HG03575 (cell line): Measurements from ENCODE around the gene KLK8.
"Not testable (repeated sequence)": the region's sequence is repeated elsewhere in the genome, so short reads cannot be mapped to it uniquely, and the experiment has no call there.

Experiments
- ATAC-seq: cut with Tn5 transposase; IDR thresholded peaks from one replicate; pipeline ENCODE4 v1.9.1; 2021; ENCODE audit not compliant: unreplicated experiment, insufficient number of reproducible peaks, low FRiP score; ENCODE audit errors: extremely low read depth

KLK8 gene

DNA sequence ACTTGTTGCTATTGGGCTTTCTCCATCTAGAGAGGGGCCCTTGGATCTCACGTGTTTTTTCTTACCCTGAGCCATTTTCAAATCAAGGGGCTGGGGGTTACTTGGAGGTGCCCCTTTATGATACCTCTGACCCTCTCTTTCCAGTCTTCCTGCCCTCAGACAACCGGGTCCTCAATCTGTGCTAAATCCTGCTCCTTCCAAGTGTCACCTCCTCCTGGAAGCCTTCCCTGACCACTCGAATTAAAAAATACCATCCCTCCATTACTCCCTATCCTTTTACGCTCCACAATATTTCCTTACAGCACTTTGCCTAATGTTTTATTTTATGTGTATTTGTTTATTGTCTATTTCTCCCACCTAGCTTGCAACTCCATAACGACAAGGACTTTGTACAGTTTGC is 3.3 kb downstream of the KLK8 start:
- no peak for ATAC-seq

DNA sequence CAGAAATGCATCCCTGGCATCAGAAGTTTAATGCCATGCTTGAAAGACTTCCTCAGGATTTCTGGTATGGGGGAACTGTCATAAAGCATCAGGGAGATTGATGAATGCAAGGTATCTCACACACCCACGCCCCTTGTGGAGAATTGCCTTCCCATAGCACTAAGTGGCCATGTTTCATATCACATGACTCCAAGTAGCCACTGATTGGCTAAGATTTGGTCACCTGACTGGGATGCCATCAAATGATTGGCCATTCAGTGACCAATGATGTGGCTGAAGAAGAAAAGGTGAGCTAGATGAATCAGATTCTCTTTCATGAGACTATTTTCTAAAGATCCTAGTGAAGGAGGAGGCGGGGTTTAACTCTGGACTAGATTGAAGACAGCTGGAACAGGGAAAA is 7.3 kb downstream of the KLK8 start:
- no peak for ATAC-seq

DNA sequence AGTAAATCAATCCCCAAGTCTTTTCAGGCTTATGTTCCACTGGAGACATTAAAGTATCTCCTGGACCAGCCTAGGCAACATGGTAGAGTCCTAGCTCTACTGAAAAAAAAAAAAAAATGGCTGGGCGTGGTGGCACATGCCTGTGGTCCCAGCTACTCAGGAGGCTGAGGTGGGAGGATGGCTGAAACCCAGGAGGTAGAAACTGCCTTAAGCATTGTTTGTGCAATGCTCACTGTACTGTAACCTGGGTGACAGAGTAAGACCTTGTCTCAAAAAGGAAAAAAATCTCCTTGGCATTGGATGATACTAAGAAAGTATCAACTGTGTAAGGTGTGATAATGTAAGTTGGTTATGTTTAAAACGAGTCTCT is 8.8 kb downstream of the KLK8 start:
- ATAC-seq = no peak

DNA sequence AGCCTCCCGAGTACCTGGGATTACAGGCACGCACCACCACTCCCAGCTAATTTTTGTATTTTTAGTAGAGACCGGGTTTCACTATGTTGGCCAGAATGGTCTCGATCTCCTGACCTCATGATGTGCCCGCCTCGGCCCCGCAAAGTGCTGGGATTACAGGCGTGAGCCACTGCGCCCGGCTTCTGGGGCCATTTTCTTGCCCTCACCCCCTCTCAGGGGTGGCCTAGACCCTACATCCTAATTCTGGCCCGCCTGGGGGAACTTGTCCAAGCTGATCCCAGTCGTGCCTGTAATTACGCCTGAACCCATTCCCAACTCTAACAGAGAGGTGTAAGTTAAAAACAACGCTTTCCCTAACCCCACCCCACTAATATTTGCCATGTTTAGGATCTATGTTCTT is 17.0 kb downstream of the KLK8 start:
- not testable (repeated sequence) for ATAC-seq

DNA sequence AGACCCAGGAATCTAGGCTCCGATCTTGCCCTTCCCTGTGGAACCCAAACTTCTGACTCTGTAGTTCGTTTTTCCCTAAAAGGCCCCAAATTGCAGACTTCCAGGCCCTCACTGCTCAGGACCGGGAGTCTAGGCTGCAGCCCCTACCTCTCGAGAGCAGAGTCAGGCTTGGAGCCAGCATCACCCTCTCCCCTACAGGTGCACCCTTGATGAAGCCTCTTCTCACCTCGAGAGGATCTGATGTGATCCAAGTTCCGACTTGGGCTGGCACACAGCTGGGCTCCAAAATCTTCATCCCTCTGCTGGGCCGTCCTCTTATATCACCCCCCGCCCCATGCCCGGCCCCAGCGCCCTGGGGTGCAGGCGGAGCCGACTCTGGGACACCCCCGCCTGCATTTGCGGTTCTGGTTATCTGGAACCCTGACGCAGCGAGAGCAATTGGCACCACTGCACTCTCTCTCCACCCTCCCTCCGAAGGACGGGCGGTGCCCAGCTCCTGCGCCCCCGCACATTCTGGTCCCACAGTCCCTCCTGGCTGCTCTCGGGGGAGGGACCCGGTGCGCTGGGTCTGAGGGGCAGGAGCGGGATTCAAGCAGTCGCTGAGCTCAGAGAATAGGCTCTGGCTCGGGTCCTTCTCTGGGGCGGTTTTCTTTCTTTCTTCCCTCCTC is 17.6 kb downstream of the KLK8 start, which contains the start of gene KLK7:
KLK7 (minus strand) TSS at position 293 of the 668 bp plus-strand sequence. CDS start 1,518 bp downstream, outside the sequence.
- no peak for ATAC-seq

DNA sequence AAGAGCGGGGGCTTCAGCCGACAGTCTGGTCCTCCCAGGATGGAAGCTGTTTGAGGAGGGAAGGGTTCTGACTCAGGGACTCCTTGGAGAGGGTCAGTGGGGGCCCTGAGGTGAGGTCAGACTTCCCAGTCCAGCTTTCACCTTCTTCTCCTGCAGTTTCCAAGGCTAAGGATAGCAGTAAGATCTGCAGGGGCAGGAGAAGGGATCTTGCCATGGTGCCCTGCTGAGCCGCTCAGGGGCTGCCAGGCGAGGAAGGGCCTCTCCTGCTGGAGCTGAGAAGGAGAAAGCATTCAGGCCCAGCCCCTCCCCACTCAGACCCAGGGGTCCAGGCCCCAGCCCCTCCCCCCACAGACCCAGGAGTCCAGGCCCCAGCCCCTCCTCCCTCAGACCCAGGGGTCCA is 19.2 kb downstream of the KLK8 start:
- no peak for ATAC-seq

DNA sequence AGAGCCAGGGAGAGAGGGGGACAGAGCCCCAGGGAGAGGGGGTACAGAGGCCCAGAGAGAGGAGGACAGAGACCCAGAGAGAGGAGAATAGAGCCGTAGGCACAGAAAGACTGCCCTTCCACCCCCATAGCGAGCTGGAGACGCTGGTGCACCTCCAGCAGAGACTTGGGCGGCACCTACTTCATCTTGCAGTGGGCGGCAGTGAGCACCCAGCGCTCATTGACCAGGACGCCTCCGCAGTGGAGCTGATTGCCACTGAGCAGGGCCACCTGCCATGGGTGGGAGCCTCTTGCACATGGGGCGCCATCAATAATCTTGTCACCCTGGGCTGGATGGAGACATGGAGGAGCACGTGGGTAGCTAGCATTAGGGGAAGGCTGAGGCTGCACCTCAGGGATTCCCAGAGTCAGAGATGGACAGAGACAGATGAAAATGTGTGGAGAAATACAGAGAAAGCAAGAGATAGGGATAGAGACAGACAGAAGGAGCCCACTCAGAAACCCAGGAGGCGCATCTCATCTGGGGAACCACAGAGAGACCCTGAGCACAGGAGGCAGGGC is 19.7 kb downstream of the KLK8 start:
- no peak for ATAC-seq

DNA sequence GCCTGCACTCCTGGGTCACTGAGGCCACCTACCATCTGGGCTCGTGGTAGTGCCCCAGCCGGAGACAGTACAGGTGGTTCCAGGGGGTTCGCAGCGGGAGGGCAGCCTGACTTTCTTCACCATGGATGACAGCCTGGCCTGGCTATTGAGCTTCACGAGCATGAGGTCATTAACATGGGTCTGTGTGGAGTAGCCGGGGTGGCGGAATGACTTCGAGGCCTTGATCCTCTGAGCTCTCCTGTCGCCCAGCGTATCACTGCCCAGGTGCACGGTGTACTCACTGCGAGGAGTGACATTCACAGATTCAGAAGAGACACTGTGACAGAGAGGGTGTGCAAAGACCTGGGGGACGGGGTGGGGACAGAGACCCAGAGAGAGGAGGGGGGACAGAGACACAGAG is 21.2 kb downstream of the KLK8 start:
- ATAC-seq = no peak

DNA sequence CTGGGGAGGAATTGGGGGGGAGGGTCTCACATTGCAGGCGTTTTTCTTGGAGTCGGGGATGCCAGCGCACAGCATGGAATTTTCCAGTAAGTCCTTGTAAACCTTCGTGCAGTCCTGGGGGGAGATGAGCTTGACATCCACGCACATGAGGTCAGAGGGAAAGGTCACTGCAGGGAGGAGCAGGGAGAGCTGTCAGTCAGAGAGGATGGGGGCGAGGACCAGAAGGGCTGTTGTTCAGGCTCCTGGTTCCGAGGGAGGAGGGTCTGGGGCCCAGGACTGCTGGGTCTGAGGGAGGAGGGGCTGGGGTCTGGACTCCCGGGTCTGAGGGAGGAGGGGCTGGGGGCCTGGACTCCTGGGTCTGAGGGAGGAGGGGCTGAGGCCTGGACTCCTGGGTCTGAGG is 21.6 kb downstream of the KLK8 start:
- ATAC-seq = no peak

DNA sequence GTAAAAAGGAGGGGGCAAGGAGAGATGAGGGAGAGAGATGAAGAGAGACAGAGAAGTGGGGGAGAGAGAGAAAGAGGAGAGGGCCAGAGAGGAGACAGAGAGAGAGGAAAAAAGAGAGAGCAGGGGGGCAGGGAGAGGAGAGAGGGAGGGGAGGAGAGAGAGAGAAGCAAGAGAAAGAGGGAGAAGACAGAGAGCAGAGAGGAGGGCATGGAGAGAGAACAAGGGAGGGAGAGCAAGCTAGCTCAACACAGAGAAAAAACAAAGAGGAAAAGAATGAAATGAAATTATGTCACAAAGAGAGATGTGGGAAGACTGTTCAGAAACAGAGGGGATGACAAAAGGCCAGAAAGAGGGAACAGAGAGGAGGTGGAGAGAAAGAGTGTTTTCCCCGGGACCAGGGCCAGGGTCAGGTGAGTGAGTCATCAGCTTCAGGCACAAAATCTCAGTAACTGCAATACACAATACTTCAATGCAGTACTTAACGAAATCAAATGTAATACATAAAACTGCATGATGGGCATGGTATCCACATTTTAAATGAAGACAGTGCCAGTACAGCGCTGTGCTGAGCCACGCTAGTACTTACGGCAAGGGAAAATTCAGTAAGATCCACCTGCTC is 22.5 kb downstream of the KLK8 start:
- no peak for ATAC-seq

DNA sequence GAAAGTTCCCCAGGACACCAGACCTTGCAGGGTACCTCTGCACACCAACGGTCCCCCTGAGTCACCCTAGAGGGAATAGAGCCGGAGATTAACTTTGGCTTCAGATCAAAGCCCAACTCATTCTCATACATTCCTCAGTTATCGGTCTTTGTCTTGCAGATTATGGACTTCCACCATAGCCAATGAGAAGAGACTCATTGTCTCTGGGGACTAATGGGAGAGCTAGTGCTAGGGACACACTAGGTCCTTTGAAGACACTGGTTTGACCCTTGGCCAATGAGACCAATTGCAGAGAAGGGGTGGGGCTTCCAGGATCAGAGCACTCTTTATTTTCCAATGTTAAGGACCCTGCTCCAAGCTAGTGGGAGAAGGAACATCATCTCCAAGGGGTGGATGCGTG is 23.8 kb downstream of the KLK8 start:
- ATAC-seq = no peak

DNA sequence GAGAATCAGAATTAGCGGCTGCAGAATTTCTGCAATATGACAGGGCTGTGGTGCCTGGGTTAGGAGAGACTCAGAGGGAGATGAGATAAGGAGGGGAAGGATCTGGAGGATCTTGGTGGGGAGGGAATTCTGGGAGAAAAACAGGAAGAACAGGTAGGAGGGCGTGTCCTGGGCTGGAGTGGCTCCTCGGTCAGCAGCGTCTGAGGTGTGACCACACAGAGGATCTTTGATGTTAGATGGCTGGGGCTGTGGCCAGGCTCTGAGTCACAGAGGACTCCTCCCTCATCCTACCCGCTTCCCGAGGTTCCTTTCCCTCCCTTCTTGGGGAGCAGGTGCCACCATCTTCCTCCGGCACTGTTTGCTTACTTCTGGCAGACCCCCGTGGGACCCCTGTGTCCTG is 25.6 kb downstream of the KLK8 start:
- no peak for ATAC-seq

DNA sequence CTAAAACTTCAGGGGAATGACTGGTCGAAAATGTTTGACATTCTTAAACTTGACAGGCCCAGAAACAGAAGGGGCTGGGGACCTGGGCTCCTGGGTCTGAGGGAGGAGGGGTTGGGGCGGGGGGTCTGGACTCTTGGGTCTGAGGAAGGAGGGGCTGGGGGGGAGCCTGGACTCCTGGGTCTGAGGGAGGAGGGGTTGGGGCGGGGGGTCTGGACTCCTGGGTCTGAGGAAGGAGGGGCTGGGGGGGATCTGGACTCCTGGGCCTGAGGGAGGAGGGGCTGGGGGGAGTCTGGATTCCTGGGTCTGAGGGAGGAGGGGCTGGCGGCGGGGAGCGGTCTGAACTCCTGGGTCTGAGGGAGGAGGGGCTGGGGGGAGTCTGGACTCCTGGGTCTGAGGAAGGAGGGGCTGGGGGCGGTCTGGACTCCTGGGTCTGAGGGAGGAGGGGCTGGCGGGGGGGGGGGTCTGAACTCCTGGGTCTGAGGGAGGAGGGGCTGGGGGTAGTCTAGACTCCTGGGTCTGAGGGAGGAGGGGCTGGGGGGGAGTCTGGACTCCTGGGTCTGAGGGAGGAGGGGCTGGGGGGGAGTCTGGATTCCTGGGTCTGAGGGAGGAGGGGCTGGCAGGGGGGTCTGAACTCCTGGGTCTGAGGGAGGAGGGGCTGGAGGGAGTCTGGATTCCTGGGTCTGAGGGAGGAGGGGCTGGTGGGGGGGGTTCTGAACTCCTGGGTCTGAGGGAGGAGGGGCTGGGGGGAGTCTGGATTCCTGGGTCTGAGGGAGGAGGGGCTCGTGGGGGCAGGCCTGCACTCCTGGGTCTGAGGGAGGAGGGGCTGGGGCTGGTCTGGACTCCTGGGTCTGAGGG is 26.5 kb downstream of the KLK8 start:
- ATAC-seq = no peak

DNA sequence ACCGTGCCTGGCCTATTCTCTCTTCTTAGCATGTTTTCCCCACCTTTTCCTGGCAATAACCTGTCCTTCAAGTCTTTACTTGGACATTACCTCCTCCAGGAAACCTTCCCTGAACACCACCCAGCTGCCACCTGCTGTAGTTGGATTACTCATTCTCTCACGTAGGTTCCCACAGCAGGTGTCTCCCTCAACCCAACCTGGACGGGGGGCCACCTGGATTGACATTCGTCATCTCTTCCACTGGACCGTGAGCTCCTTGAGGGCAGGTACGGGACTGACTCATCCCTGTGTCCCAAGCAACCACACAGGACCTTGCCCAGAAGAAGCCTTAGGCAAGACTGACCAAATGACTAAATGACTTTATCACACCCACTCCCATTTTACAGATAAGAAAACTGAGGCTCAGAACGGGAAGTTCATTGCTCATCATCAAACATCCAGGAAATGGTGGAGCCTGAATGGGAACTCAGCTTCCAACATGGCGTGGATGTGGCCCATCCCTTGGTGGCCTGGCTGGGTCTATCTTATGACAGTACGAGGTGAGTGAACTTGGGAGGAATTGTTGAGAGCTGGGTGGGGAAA is 28.5 kb downstream of the KLK8 start:
- no peak for ATAC-seq

DNA sequence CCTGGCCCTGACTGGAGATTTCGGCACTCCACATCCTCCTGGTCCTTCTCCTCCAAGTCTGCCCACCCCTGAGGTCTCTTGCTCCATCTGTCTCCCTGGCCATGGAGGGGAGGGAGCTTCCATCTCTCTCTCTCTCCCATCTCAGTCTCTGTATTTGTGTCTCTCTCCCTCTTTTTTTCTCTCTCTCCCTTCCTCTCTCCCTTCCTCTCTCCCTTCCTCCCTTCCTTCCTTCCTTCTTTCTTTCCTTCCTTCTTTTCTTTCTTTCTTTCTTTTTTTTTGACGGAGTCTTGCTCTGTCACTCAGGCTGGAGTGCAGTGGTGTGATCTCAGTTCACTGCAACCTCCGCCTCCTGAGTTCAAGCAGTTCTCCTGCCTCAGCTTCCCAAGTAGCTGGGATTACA is 31.6 kb downstream of the KLK8 start:
- not testable (repeated sequence) for ATAC-seq

DNA sequence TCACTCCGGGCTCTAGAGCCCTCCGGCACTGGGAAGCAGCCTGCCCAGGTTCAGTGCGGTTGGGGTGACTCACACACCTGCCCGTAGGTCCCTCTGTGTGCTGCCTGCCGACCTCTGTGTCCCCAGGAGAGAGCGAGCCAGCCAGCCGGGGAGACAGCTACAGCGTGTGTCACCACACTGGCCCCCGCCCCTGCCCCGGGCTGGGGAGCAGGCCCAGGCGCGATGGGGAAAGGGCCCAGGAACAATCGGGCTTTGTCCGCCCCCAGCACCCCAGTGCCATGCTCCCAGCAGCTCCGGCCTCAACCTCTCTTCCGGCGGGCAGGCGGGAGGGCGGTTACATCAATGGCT is 32.0 kb downstream of the KLK8 start, which contains the start of gene KLK6:
KLK6 (minus strand) TSS at position 179 of the 348 bp plus-strand sequence. CDS start 1,487 bp downstream, outside the sequence.
- no peak for ATAC-seq

DNA sequence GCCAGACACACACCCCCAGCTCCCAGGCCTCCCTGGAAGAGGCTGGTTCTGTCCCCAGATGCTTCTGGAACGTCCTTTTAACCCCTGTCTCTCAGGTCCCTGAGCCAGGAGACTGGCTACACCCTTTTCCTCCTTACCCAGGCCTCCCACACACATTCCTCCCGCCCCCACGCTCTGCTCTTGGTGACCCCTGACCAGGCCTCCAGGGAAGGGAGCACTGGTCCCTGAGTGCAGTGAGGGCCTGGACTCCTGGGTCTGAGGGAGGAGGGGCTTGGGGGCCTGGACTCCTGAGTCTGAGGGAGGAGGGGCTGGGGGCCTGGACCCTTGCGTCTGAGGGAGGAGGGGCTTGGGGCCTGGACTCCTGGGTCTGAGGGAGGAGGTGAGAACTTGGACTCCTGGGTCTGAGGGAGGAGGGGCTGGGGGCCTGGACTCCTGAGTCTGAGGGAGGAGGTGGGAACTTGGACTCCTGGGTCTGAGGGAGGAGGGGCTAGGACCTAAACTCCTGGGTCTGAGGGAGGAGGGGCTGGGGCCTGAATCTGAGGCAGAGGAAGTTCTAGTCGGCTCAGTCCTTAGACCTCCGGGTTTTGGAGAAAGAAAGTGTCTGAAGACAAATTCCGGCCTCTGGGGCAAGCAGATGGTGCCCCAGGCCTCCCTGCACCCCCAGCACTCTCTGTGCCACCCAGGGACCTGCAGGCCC is 32.5 kb downstream of the KLK8 start:
- ATAC-seq = no peak

DNA sequence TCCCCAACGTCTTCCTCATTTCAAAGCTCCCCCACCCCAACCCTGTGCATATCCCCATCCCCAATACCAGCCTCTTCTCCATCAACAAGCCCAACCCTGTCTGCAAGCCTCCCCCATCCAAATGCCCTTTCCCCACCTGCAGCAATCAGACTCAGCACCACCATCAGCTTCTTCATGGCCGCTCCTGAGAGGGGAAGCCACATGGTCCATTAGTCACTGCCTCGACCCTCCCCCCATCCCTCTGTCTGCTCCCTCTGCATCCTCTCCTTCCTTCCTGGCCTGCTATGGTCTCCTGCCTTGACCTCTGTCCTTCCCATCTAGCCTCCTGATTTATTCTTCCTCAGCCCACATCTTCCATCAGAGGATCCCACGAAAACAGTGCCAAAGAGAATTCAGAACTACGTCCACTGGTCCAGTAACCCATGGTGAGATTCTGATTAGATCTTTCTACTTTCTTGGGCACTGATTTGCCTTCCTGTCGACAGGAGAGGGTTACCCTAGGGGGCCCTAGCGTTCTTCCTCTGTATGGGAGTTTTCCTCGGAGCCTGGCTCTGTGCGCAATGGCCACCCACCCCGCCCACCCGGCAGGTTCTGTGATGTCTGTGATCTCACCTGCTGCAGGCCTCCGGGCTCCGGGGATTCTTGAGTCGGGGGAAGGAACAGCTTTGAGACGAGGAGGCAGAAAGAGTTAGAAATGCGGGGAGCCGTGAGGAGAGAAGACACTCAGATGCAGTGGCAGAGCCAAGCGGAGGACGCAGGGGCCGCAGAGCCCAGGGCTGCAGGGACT is 33.3 kb downstream of the KLK8 start:
- ATAC-seq = no peak
